NCI-H1048 (cell line): ENCODE data around the gene OR5AU1.

ENCODE experiments used
- DNase-seq: peaks from one replicate; lab custom pipeline; 2025; lab: John Stamatoyannopoulos, UW

Gene OR5AU1

GRCh38 chr14:21106498-21107282 lies 49.2 kb downstream of the OR5AU1 start:
- DNase-seq: no peak

- no peak for DNase-seq
Measured at GRCh38 chr14:21106176-21106497, 49.7 kb downstream of the OR5AU1 start.

DNA sequence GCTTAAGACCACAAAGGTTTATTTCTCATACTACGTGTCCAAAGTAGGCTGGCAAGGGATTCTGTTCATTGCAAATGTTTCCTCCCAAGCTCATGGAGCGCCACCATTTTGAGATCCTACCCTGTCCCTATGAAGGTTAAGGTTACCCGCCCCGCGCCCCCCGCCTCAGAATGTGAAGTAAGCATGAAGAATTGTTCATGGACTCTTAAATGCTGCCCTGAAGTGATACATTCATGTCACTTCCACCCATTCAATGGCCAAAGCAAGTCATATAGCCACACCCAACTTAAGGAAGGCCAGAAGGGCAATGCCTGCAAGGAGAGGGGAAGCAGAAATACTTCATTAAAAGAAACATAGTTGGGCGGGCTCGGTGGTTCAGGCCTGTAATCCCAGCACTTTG lies 50.8 kb downstream of the OR5AU1 start:
- DNase-seq: no peak
